ENCODE data around the gene INHBA. TPM values are rescaled to one million over a fixed set of nuclear protein-coding genes. Genes with fewer than 3 reads are reported as not detected.

The INHBA gene
- total RNA-seq, 2 experiments from 2014 or later = not detected

DNA sequence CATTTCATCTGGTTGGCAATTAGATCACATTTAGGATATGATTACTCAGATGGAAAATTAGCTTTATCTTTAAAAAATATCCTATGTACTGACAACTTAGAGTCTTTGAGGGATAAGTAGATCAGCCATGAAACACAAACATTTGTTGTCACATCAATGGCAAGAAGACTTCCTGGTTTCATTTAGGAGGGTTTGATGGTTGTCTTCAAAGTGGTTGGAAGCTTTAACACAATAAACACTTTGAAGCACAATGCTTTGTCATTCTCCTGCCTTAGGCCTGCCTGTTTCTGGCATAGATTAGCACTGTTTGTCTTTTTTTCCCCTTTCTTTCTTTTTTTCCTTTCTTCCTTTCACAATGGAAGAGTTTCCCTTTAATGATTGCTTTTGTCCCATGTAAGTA is 20.5 kb downstream of the INHBA start:
- no peaks in the 10 kb centered on the region for H4K20me1 ChIP-seq (ENCODE audit: insufficient read depth, low read length)
- ChIA-PET POLR2A (no interaction called here), CTCF (ENCODE audit: unreplicated experiment) (no interaction called here)
- no peaks in the 10 kb centered on the region for H3K4me1 ChIP-seq (ENCODE audit: insufficient read depth, low read length, poor library complexity, severe bottlenecking)
- no peak overlapping the region for H3K27ac ChIP-seq (ENCODE audit: low read depth, low read length, poor library complexity, severe bottlenecking)
- no peak overlapping the region for H3K4me3 ChIP-seq (ENCODE audit: low read depth, low read length, poor library complexity, severe bottlenecking)
- no TSS peak for BruUV-seq (replicated peaks)
- intact Hi-C loops (cut with micrococcal nuclease; ENCODE audit: unreplicated experiment) = no loop called here
- no peaks in the 10 kb centered on the region for H3K9me2 ChIP-seq (ENCODE audit: insufficient read depth, low read length)
- H3K79me2 ChIP-seq (ENCODE audit: insufficient read depth, low read depth, low read length) = no peaks in the 10 kb centered on the region
- H3K9me3 ChIP-seq (ENCODE audit: low read length) = no peaks in the 10 kb centered on the region
- H2AFZ ChIP-seq (ENCODE audit: low read length) = no peak overlapping the region
- TF ChIP-seq EZH2phosphoT487 (IDR thresholded peaks at IDR 0.05; ENCODE audit: borderline replicate concordance, low read depth, low read length) = no peak
- TF ChIP-seq, protein P1, sequence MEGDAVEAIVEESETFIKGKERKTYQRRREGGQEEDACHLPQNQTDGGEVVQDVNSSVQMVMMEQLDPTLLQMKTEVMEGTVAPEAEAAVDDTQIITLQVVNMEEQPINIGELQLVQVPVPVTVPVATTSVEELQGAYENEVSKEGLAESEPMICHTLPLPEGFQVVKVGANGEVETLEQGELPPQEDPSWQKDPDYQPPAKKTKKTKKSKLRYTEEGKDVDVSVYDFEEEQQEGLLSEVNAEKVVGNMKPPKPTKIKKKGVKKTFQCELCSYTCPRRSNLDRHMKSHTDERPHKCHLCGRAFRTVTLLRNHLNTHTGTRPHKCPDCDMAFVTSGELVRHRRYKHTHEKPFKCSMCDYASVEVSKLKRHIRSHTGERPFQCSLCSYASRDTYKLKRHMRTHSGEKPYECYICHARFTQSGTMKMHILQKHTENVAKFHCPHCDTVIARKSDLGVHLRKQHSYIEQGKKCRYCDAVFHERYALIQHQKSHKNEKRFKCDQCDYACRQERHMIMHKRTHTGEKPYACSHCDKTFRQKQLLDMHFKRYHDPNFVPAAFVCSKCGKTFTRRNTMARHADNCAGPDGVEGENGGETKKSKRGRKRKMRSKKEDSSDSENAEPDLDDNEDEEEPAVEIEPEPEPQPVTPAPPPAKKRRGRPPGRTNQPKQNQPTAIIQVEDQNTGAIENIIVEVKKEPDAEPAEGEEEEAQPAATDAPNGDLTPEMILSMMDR (conservative IDR thresholded peaks at IDR 0.05; ENCODE audit: low read length) = no peak
- H3K4me2 ChIP-seq (ENCODE audit: low read length) = no peak overlapping the region
- no peaks in the 10 kb centered on the region for H3K36me3 ChIP-seq (ENCODE audit: insufficient read depth, low read length)
- no peak for DNase-seq (ENCODE audit: low spot score)

DNA sequence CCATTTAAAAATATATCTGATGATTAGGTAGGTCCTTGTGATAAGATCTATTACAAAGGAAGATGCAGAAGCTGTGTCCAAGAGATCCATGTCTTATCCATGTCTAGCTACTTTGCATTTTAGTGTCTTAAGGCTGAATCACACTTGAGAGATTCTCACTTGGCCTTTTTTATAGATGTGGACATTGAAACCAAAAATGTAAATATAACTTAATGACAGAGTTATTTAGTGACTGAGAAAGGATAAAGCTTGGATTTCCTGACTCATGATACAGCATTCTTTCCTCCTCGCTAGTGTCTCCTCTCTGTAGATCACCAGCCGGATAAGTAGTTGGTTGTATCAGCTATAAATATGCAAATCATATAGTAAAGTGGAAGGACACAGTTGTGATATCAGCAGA is 23.3 kb downstream of the INHBA start:
- ChIA-PET CTCF (ENCODE audit: unreplicated experiment) (no interaction called here), POLR2A (interaction anchor here (0.6 to 1.2 kb wide), 3 partner anchors 13 to 463 kb away, joined by 3 to 4 read pairs (median 4); no protein-coding TSS in a partner anchor)
- no peak overlapping the region for H3K4me3 ChIP-seq (ENCODE audit: low read depth, low read length, poor library complexity, severe bottlenecking)
- no TSS peak for BruUV-seq (replicated peaks)
- H3K4me1 ChIP-seq (ENCODE audit: insufficient read depth, low read length, poor library complexity, severe bottlenecking) = no peaks in the 10 kb centered on the region
- TF ChIP-seq, protein P1 (conservative IDR thresholded peaks at IDR 0.05; ENCODE audit: low read length) = no peak
- no peak for TF ChIP-seq EZH2phosphoT487 (IDR thresholded peaks at IDR 0.05; ENCODE audit: borderline replicate concordance, low read depth, low read length)
- no peak overlapping the region for H2AFZ ChIP-seq (ENCODE audit: low read length)
- DNase-seq (ENCODE audit: low spot score) = no peak
- H3K9me3 ChIP-seq (ENCODE audit: low read length) = no peaks in the 10 kb centered on the region
- H3K79me2 ChIP-seq (ENCODE audit: insufficient read depth, low read depth, low read length) = no peaks in the 10 kb centered on the region
- intact Hi-C loops (cut with micrococcal nuclease; ENCODE audit: unreplicated experiment) = no loop called here
- no peaks in the 10 kb centered on the region for H4K20me1 ChIP-seq (ENCODE audit: insufficient read depth, low read length)
- no peak overlapping the region for H3K4me2 ChIP-seq (ENCODE audit: low read length)
- no peak overlapping the region for H3K27ac ChIP-seq (ENCODE audit: low read depth, low read length, poor library complexity, severe bottlenecking)
- H3K36me3 ChIP-seq (ENCODE audit: insufficient read depth, low read length) = no peaks in the 10 kb centered on the region
- no peaks in the 10 kb centered on the region for H3K9me2 ChIP-seq (ENCODE audit: insufficient read depth, low read length)

DNA sequence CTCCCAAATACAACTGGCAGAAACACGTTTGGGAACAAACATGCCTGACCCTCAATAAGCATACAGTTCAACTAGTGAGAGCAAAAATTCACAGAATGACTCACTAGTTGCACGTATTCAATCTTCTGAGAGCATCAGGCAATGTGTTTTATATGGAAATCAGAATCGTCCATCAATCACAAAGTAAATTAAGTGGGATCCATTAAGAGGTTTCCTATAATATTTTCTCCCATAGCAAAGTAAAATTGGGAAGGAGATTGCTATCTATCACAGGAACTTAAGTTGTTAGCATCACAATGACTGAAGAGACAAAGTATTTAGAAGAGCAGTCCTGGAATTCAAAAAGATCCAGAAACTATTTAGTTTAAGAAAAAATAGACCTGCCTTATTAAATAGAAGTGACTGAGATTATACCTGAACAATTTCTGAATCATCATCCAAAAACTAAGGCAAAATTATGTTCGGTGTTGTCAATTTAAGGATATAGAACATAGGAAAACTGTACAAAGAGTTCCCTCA is 28.3 kb downstream of the INHBA start:
- H3K9me3 ChIP-seq (ENCODE audit: low read length) = no peaks in the 10 kb centered on the region
- H3K4me1 ChIP-seq (ENCODE audit: insufficient read depth, low read length, poor library complexity, severe bottlenecking) = no peaks in the 10 kb centered on the region
- H3K9me2 ChIP-seq (ENCODE audit: insufficient read depth, low read length) = no peaks in the 10 kb centered on the region
- ChIA-PET CTCF (ENCODE audit: unreplicated experiment) (no interaction called here), POLR2A (no interaction called here)
- no peak for DNase-seq (ENCODE audit: low spot score)
- H4K20me1 ChIP-seq (ENCODE audit: insufficient read depth, low read length) = no peaks in the 10 kb centered on the region
- H3K36me3 ChIP-seq (ENCODE audit: insufficient read depth, low read length) = no peaks in the 10 kb centered on the region
- H2AFZ ChIP-seq (ENCODE audit: low read length) = no peak overlapping the region
- no peak overlapping the region for H3K27ac ChIP-seq (ENCODE audit: low read depth, low read length, poor library complexity, severe bottlenecking)
- no peak overlapping the region for H3K4me2 ChIP-seq (ENCODE audit: low read length)
- no TSS peak for BruUV-seq (replicated peaks)
- intact Hi-C loops (cut with micrococcal nuclease; ENCODE audit: unreplicated experiment) = no loop called here
- H3K79me2 ChIP-seq (ENCODE audit: insufficient read depth, low read depth, low read length) = no peaks in the 10 kb centered on the region
- no peak overlapping the region for H3K4me3 ChIP-seq (ENCODE audit: low read depth, low read length, poor library complexity, severe bottlenecking)
- no peak for TF ChIP-seq EZH2phosphoT487 (IDR thresholded peaks at IDR 0.05; ENCODE audit: borderline replicate concordance, low read depth, low read length)
- TF ChIP-seq, protein P1 (conservative IDR thresholded peaks at IDR 0.05; ENCODE audit: low read length) = no peak
